ENCODE measurements around the gene ARHGAP32.

- TF ChIP-seq, protein P1, sequence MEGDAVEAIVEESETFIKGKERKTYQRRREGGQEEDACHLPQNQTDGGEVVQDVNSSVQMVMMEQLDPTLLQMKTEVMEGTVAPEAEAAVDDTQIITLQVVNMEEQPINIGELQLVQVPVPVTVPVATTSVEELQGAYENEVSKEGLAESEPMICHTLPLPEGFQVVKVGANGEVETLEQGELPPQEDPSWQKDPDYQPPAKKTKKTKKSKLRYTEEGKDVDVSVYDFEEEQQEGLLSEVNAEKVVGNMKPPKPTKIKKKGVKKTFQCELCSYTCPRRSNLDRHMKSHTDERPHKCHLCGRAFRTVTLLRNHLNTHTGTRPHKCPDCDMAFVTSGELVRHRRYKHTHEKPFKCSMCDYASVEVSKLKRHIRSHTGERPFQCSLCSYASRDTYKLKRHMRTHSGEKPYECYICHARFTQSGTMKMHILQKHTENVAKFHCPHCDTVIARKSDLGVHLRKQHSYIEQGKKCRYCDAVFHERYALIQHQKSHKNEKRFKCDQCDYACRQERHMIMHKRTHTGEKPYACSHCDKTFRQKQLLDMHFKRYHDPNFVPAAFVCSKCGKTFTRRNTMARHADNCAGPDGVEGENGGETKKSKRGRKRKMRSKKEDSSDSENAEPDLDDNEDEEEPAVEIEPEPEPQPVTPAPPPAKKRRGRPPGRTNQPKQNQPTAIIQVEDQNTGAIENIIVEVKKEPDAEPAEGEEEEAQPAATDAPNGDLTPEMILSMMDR (IDR thresholded peaks at IDR 0.05), result no peak
- TF ChIP-seq ZFX (IDR thresholded peaks at IDR 0.05; ENCODE audit: borderline replicate concordance), result no peak
These were observed 265.0 kb downstream of the ARHGAP32 start for GRCh38 chr11:128927108-128927461.

All from 22Rv1 (cell line).